Measurements from ENCODE around the gene PPP1R10.
A peak's percentile ranks its signal among the peaks of the same experiment; 100 is the strongest.

Gene PPP1R10

DNA sequence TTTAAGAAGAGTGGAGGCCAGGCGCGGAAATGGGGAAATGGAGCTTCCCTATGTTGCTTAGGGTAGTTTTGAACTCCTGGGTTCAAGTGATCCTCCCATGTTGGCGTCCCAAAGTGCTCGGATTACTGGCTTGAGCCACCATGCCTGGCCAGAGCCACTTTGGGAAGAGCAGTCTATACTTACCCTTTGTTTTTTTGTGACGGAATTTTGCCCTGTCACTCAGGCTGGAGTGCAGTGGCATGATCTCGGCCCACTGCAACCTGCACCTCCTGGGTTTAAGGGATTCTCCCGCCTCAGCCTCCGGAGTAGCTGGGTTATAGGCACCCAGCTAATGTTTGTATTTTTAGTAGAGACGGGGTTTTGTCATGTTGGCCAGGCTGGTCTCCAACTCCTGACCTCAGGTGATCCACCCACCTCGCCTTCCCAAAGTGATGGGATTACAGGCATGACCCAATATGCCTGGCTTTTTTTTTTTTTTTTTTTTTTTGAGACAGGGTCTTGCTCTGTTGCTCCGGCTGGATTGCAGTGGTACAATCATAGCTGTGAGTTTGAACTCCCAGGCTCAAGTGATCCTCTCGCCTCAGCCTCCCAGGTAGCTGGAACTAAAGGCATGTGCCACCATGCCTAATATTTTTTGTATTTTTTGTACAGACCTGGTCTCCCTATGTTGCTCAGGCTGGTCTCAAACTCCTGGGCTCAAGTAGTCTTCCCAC is 18.0 kb downstream of the PPP1R10 start:
- no peak for DNase-seq (ENCODE audit: low read depth)

DNA sequence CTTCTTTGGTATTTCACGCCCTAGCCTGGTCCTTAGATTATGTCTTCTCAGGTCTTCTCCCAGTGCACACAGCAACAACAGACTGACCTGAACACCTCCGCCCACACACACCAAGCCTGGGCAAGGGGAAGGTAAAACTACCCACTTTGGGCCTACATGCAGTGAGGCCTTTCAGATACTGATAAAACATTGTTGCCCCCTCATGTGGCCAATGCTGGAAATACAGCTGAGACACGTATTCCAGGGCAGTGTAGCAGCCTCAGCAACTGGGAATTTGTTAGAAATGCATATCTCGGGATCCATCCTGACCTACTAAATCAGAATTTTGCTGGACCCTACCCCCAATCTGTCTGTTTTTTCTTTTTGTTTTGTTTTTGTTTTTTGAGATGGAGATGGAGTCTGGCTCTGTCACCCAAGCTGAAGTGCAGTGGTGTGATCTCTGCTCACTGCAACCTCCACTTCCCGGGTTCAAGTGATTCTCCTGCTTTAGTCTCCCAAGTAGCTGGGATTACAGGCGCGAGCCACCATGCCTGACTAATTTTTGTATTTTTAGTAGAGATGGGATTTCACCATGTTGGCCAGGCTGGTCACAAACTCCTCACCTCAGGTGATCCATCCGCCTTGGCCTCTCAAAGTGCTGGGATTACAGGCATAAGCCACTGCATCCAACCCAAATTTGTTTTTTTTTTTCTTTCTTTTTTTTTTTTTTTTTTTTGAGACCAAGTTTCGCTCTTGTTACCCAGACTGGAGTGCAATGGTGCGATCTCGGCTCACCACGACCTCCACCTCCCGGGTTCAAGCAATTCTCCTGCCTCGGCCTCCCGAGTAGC is 19.5 kb downstream of the PPP1R10 start:
- DNase-seq (ENCODE audit: low read depth), result peak; percentile 63

DNA sequence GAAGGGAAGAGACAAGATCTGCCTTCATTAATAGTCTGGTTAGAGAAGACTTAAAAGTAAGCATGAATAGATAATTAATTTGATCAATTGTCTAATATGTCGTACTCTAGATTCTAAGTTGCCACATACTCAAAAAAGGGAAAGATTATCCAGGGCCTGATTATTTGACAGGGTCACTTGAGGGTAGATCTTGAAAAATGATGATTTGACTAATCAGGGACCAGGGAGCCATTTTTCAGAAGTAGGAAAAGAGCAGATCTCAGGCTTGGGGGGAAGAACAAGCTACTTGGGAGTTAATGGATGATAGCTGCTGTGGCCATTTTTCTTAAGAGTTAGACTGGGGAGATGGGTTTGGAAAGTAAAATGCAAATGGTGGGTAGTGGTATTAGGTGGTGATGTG is 24.8 kb downstream of the PPP1R10 start:
- no peak for DNase-seq (ENCODE audit: low read depth)

DNA sequence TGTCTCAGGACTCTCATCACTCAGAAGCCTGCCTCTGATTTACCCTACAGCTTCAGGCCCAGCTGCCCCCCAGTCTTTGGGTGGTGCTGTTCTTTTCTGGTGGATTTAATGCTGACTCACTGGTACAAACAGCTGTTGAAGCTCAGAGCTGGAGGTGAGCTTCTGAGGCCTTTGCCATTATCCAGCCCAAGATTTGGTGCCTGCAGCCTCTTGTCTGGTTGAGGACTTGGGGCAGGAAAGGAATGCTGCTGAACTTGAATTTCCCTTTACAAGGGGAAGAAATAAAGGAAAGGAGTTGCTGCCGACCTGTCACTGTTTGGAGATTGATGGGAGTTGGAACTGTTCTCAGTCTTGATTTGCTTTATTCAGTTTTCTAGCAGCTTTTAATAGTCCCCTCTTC is 26.0 kb downstream of the PPP1R10 start:
- no peak for DNase-seq (ENCODE audit: low read depth)

DNA sequence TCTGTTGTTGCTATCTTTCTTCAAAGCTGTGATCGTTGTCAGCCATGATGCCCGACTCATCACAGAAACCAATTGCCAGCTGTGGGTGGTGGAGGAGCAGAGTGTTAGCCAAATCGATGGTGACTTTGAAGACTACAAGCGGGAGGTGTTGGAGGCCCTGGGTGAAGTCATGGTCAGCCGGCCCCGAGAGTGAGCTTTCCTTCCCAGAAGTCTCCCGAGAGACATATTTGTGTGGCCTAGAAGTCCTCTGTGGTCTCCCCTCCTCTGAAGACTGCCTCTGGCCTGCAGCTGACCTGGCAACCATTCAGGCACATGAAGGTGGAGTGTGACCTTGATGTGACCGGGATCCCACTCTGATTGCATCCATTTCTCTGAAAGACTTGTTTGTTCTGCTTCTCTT is 26.5 kb downstream of the PPP1R10 start:
- no peak for DNase-seq (ENCODE audit: low read depth)

DNA sequence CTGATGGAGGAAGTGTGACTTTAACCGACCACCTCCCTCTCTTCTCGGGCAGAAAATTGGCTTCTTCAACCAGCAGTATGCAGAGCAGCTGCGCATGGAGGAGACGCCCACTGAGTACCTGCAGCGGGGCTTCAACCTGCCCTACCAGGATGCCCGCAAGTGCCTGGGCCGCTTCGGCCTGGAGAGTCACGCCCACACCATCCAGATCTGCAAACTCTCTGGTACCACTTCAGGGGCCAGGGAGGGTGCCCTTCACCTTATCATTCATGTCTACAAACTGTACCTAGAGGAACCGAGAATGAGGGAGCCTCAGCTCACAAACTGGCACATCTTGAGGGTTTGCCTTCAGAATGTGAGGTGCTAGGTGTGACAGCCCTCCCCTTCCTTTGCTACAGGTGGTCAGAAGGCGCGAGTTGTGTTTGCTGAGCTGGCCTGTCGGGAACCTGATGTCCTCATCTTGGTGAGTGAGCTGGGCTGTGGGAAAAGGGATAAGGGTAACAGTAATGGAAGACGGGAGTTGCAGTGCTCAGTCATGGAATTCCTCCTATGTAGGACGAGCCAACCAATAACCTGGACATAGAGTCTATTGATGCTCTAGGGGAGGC is 27.2 kb downstream of the PPP1R10 start:
- DNase-seq (ENCODE audit: low read depth), result no peak

DNA sequence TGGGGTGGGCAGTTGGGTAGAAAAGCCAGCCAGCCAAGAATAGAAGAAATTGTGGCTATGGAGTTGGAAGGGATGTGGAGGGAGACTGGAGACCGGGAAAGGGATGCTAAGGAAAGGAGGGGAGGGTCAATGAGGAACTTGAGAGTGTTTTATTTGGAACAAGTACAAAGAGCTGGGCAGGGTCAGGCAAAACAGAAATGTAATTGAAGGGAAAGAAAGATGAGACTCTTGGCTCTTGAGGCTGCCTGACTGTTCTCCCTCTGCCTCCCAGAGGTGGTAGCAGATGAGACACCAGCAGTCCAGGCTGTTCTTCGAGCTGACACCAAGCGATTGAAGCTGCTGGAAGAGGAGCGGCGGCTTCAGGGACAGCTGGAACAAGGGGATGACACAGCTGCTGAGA is 33.1 kb downstream of the PPP1R10 start:
- no peak for DNase-seq (ENCODE audit: low read depth)

DNA sequence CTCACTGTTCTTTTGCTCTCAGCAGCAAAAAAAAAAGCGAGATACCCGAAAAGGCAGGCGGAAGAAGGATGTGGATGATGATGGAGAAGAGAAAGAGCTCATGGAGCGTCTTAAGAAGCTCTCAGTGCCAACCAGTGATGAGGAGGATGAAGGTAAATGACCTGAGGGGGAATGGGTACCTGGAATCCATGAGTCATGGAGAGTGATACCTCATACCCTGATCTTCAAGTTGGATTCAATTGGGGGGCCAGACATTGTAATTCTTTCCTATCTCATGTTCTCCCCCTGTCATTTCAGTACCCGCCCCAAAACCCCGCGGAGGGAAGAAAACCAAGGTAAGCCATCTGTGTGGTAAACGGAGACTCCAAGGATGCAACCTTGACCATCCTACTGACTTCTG is 39.0 kb downstream of the PPP1R10 start:
- no peak for DNase-seq (ENCODE audit: low read depth)

DNA sequence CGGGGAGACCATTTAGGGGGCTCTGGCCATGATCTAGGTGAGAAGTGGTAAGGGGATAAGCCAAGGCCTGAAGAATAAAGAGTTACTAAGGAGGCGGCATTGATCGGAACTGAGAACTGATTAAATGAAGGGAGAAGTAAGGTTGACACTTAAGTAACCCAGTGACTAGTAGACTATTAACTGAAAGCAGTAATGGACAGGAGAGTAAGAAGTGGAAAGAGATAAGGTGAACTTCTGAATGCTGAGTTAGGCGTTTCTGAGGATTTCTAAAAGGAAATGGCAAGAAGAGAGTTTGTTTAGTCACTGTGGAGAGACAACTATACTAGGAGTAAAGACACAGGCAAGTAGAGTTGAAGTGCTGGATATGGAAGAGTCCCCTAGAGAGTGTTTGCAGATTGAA is 43.9 kb downstream of the PPP1R10 start:
- no peak for DNase-seq (ENCODE audit: low read depth)

DNA sequence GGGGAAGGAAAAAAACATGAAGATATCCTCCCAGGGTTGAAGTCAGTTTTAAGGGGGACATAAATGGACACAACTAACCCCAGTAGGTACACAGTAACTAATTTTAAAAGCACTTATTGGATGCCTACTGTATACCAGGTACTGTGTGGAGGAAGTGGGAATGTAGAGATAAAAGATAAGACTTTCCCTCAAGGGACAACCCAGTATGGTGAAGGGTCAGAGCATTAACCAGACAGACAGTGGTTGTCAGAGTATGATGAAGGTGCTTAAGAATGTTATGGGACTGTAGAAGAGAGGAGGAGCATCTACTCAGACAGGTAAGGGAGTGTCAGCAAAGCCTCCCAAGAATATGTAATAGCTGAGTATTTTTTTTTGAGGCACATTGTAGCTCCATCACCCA is 44.9 kb downstream of the PPP1R10 start:
- DNase-seq (ENCODE audit: low read depth), result no peak

DNA sequence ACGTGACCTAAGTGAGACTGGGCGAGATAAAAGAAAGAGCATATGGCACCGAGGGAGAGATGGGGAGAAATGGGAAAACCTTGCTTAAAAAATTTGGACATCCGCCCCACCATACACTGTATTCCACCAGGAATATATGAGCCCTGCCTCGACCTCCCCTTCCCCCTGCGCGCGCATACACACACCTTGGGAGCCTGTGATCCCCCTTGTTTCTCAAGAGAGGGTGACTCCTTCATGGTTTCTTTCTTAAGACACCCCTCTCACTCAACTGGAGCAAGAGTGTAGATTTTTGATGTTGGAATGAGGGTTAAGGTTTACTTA is 45.3 kb downstream of the PPP1R10 start:
- no peak for DNase-seq (ENCODE audit: low read depth)

DNA sequence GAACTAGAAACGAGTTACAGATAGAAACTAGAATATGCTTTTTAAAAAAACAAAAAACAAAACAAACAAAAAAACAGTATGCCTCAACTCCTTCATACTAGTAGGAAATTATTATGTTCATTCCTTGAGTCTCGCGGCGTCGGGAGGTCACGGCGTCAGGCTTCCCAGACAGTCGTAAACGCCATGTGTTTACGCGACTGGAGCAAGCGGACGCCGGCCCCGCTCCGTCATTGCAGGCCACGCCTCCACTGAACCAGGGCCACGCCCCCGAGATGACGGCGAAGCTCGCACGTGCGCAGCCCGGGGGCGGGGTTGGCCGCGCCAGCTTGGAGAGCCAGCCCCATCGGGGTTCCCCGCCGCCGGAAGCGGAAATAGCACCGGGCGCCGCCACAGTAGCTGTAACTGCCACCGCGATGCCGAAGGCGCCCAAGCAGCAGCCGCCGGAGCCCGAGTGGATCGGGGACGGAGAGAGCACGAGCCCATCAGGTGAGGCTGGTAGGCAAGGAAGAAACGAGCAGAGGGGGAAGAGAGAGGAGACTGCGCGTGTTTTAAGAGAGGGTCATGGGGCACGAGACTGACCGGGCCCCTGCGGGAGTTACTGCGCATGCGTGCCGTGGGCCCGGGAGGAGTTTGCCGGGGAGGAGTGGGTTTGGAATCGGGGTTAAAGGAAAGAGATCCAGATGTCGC is 45.8 kb downstream of the PPP1R10 start, which contains the start of gene ABCF1:
Gene ABCF1, plus strand, starts transcription at position 368 of the 687 bp plus-strand sequence. Its CDS starts 46 bp downstream, at position 414.
- peak; percentile 95 for DNase-seq (ENCODE audit: low read depth)

DNA sequence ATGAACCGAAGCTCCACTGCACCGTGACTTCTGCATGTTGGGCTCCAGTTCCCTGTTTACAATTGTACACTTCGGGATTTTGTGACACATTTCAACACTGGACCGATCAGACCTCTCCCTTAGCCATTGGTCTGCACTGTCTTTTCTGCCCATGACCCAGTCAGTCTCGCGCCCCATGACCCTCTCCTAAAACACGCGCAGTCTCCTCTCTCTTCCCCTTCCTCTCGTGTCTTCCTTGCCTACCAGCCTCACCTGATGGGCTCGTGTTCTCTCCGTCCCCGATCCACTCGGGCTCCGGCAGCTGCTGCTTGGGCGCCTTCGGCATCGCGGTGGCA is 46.3 kb downstream of the PPP1R10 start:
- no peak for DNase-seq (ENCODE audit: low read depth)

DNA sequence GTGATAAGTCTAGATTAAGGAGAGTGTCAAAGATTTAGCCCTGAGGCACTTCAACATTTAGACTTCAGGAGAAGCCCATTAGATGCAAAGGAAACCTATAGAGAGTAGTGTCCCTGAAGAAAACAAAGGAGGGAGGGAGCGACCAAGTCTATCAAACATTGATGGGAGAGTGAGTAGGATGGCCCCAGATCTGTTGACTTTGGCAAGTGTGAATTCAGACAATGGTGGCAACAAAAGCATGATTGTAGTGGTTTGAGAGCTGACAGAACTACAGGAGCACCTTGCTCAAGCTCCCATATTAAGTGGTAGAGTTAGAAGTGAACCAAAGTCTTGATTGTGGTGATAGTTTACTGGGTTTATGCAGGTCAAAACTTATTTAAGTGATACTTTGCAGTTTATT is 46.8 kb downstream of the PPP1R10 start:
- DNase-seq (ENCODE audit: low read depth), result no peak

DNA sequence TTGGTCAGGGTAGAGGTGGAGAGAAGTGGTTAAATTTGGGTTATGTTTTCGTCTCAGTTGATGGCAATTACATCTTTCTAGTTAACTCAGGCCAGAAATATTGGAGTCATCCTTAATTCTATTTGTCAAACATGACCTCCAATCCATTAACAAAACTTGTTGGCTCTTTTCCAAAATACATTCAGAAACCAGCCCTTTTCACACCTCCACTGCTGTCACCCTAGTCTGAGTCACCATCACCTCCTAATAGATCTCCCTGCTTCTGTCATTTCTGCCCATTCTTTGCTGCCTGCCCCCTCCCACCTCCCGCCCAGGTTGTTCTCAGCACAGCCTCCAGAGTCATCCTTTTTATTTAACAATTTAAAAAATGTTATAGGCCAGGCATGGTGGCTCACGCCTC is 48.8 kb downstream of the PPP1R10 start:
- no peak for DNase-seq (ENCODE audit: low read depth)

DNA sequence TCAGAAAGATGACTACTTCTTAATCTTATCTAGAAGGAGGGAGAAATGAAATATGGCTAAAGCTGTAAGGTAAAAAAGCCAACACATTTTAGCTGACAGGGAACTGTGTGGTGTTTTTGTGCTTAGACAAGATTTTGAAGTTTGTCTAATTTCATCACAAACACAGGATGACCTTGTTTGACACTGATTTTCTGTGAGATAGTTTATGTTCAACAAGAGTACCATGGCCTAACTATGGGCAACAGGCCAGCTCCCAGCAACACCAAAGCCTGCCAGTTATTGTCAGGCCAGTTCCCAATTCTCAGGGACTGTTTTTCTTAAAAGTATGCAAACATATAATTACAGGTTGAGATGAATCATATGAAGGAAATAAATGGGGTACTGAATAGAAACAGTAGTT is 51.3 kb downstream of the PPP1R10 start:
- DNase-seq (ENCODE audit: low read depth), result no peak

DNA sequence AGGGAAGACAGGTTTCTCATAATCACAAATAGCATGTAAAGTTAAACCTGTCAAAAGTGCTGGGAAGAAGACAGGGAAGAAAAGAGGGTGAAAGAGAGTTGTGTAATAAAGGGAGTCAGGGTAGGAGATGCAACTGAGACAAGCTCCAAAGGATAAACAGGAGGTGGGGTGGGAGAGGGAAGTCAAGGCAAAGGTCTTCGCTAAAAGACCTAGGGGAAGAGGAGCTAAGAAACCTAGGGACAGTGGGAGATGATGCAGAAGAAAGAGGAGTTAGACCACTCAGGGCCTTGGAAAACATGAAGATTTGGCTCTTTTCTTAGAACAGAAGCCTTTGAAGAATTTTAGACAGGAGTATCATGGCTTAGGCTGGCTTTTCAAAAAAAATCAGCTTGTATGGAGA is 52.9 kb downstream of the PPP1R10 start:
- DNase-seq (ENCODE audit: low read depth), result no peak

DNA sequence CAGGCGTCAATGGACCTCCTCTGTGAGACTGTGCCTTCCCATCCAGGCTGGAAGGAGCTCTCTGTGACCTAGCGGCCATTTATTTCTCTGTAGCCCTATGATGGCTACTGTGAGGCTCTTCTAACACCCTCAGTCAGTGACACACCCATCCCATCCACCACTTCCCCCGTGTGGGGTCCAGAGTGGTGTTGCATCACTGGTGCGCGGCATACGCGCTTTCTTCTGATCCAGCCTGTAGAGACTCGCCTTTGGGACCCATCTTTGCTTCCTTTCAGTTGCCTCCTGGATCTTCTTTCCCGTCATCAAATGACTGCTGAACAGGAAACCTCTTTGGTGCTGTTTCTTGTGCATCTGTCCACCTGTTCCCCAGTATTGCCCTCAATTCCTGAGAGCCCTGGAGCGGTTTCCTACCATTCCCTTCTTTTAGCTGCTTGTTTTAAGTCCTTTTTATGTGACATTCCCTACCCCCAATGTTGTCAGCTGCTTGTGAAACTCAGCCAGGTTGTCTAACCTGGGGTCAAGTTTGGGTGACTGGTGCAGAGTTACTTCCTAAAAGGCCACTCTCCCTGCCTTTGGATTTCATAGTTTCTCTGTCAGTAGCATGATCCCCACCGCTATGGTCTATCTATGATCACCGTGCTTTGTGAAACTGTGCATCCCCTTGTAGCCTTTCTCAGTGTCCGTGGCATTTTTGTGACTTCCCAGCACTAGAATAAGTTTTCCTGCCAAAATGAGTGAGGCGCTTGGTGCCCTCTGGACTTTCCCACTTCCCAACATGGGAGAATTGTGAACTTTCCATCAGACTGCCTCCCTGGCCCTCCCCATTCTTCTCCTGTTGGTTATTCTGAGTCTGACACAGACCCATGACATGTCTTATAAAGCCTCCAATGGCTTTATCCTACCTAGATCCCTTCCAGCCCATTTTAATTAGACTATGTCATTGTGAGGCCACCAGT is 54.3 kb downstream of the PPP1R10 start:
- DNase-seq (ENCODE audit: low read depth), result no peak

DNA sequence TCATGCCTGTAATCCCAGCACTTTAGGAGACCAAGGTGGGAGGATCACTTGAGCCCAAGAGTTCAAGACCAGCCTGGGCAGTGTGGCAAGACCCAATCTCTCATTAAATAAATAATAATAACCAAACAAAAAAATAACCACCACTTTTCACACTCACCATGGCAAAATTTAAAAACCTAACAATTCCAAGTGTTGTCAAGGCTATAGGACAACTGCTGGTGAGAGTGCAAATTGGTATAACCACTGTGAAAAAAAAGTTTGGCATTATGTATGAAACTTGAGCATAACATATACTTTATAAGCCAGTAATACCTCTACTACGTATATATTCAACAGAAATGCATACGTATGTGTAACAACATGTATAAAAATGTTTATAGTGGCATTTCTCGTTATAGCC is 56.1 kb downstream of the PPP1R10 start:
- DNase-seq (ENCODE audit: low read depth), result no peak

DNA sequence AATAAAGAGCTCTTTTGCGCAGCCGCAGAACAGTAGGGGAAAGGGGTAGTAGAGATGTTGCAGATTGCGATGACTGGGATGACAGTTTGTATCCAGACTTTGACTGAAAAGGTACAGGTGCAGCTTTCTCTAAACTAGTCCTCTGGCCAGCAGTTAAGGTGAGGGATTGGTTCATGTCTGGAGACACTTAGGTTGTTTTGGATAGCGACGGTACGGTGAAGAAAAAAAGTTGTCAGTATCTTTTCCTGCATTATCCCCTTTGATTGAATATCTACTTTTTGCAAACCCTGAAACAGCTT is 59.4 kb downstream of the PPP1R10 start:
- DNase-seq (ENCODE audit: low read depth), result no peak

DNA sequence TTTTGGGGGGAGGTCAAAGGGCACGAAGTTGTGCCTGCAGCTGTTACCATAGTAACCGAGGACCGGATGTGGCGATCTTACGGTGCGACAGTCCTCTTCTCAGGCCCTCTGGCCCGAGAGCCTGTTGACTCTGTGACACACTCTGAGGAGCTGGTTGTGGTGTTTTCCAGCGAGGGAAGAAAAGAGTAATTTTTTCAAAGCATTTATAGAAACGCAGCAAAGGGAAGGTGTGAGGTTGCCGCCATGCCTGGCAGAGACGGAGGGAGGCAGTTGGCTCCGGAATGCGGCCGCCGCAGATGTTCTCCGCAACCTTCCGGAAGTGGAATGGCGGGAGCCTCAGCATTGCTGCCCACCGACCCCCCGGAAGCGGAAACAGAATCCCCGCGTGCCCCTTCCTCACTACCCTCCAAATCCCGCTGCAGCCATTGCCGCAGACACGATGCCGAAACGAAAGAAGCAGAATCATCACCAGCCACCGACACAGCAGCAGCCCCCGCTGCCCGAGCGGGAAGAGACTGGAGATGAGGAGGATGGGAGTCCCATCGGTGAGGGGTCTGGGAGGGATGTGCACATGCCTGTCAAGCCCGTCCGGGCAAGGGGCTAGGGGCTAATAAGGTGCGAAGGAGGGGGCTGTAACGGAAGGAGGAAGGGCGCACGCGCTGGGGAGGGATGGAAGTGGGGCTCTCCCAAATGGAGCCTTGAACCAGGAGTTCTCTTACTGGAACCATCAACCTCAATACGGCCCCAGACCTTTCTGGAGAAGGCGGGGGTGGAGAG is 59.9 kb downstream of the PPP1R10 start, which contains the start of gene PRR3:
Gene PRR3, plus strand, starts transcription at position 390 of the 777 bp plus-strand sequence. Its CDS starts 50 bp downstream, at position 440.
- DNase-seq (ENCODE audit: low read depth), result peak; percentile 90
